CD14-positive monocyte (primary cell): ENCODE data around the gene CDRT4. TPM values are rescaled to one million over a fixed set of nuclear protein-coding genes. Genes with fewer than 3 reads are reported as not detected.

Source experiments
- DNase-seq, 3 donors: peaks; one replicate each; pipeline ENCODE4 v3.0.0-alpha.2; 2011 to 2022
- H2AFZ ChIP-seq: 2 replicates; pipeline ENCODE4 v1.6.0; 2012; ENCODE audit warnings: mild to moderate bottlenecking, low read depth, low read length, inconsistent platforms; ENCODE audit not compliant: insufficient read depth, poor library complexity, severe bottlenecking
- H3K27ac ChIP-seq, 2 donors: 1 replicate in 1 of 2; 2 replicates in 1 of 2; pipeline ENCODE4 v1.5.1; 2012 to 2013; ENCODE audit warnings: low read length in 2 of 2, control low read depth in 1 of 2, inconsistent platforms in 1 of 2, low read depth in 1 of 2, mild to moderate bottlenecking in 1 of 2
- H3K27me3 ChIP-seq, 2 donors: one replicate each; pipeline versions ENCODE4 v1.6.0 to v1.6.1; 2011 to 2013; ENCODE audit warnings: low read length in 2 of 2; ENCODE audit not compliant: control insufficient read depth in 2 of 2, insufficient read depth in 2 of 2
- H3K36me3 ChIP-seq, 2 donors: replicated peaks in 1 of 2; 1 replicate in 1 of 2; 2 replicates in 1 of 2; pipeline versions ENCODE4 v1.5.1 to v1.6.1; 2012 to 2013; ENCODE audit warnings: low read length in 2 of 2, control low read depth in 1 of 2, inconsistent platforms in 1 of 2, mild to moderate bottlenecking in 1 of 2; ENCODE audit not compliant: insufficient read depth in 2 of 2, control insufficient read depth in 1 of 2
- H3K4me1 ChIP-seq, 2 donors: 1 replicate in 1 of 2; 2 replicates in 1 of 2; pipeline versions ENCODE4 v1.5.1 to v1.6.1; 2012 to 2013; ENCODE audit warnings: low read length in 2 of 2, control low read depth in 1 of 2, inconsistent platforms in 1 of 2, mild to moderate bottlenecking in 1 of 2, moderate library complexity in 1 of 2; ENCODE audit not compliant: insufficient read depth in 2 of 2, control insufficient read depth in 1 of 2
- H3K4me2 ChIP-seq: replicated peaks from 2 replicates; pipeline ENCODE3; 2012; ENCODE audit warnings: low read length, moderate library complexity, mild to moderate bottlenecking; ENCODE audit not compliant: poor library complexity, severe bottlenecking; ENCODE audit errors: extremely low read depth
- H3K4me3 ChIP-seq, 3 experiments: fragments of 200-600 bp in 1 of 3; sonication (generic) in 1 of 3; replicated peaks in 1 of 3; 1 replicate in 2 of 3; 2 replicates in 1 of 3; pipeline ENCODE4 v1.5.1; 2011 to 2013; ENCODE audit warnings: low read length in 3 of 3, mild to moderate bottlenecking in 3 of 3, control low read depth in 2 of 3, low read depth in 2 of 3, inconsistent platforms in 1 of 3, moderate library complexity in 1 of 3
- H3K79me2 ChIP-seq: 2 replicates; pipeline ENCODE4 v1.6.0; 2012; ENCODE audit warnings: mild to moderate bottlenecking, control low read depth, inconsistent platforms, low read length, moderate library complexity; ENCODE audit not compliant: insufficient read depth
- H3K9ac ChIP-seq: 2 replicates; pipeline ENCODE4 v1.6.0; 2017; ENCODE audit warnings: low read length, mild to moderate bottlenecking; ENCODE audit not compliant: insufficient read depth, poor library complexity, severe bottlenecking
- H3K9me3 ChIP-seq, 2 donors: replicated peaks in 1 of 2; 1 replicate in 1 of 2; 2 replicates in 1 of 2; pipeline versions ENCODE4 v1.5.1 to v1.6.1; 2012 to 2013; ENCODE audit warnings: low read length in 2 of 2, control low read depth in 1 of 2; ENCODE audit not compliant: control insufficient read depth in 1 of 2, insufficient read depth in 1 of 2
- H4K20me1 ChIP-seq: 2 replicates; pipeline ENCODE4 v1.6.0; 2012; ENCODE audit warnings: mild to moderate bottlenecking, low read length, control low read depth, moderate library complexity; ENCODE audit not compliant: insufficient read depth
- H3K27ac Mint-ChIP-seq, 7 donors: one replicate each; pipeline ENCODE4 v1.8.0; 2020; ENCODE audit warnings: mild to moderate bottlenecking in 7 of 7, mixed read lengths in 7 of 7, moderate library complexity in 6 of 7, inconsistent platforms in 2 of 7
- H3K27me3 Mint-ChIP-seq, 3 donors: one replicate each; pipeline ENCODE4 v1.8.0; 2021 to 2022; ENCODE audit warnings: low read depth in 3 of 3, mild to moderate bottlenecking in 3 of 3, mixed read lengths in 3 of 3, moderate library complexity in 3 of 3, inconsistent platforms in 1 of 3
- H3K36me3 Mint-ChIP-seq, 2 donors: one replicate each; pipeline ENCODE4 v1.8.0; 2020; ENCODE audit warnings: mixed read lengths in 2 of 2, inconsistent platforms in 1 of 2, mild to moderate bottlenecking in 1 of 2
- H3K4me1 Mint-ChIP-seq: one replicate; pipeline ENCODE4 v1.8.0; 2020; ENCODE audit warnings: mild to moderate bottlenecking, mixed read lengths
- H3K4me3 Mint-ChIP-seq, 2 donors: one replicate each; pipeline ENCODE4 v1.8.0; 2020; ENCODE audit warnings: mild to moderate bottlenecking in 2 of 2, mixed read lengths in 2 of 2, moderate library complexity in 1 of 2
- H3K9me3 Mint-ChIP-seq, 7 donors: one replicate each; pipeline ENCODE4 v1.8.0; 2020 to 2022; ENCODE audit warnings: mixed read lengths in 7 of 7, mild to moderate bottlenecking in 6 of 7, moderate library complexity in 6 of 7, inconsistent platforms in 2 of 7
- CTCF ChIP-seq: fragments of 200-600 bp; IDR thresholded peaks from one replicate; pipeline ENCODE4 v1.8.0; 2022; ENCODE audit warnings: antibody characterized with exemption, mild to moderate bottlenecking
- WGBS: methylation state at CpG from one replicate; pipeline ENCODE4 v1.1.5; 2013; ENCODE audit warnings: missing lambda C conversion rate; ENCODE audit not compliant: insufficient coverage; 5-methylcytosine and 5-hydroxymethylcytosine counted together
- intact Hi-C, 2 donors: fragments of 100-400 bp; cut with micrococcal nuclease; formaldehyde crosslinking; loops; one replicate each; pipeline versions ENCODE4 v1.15.0 to v1.15.1; 2023
- polyA plus RNA-seq, 3 donors: library from polyadenylated mRNA; depleted of rRNA in 1 of 3; unstranded in 2 of 3; stranded (reverse) in 1 of 3; fragments of 300-500 nt in 2 of 3; fragments of >200 nt in 1 of 3; fragmentation: Illumina TruSeq in 2 of 3; gene quantifications; 1 replicate in 2 of 3; 2 replicates in 1 of 3; pipeline ENCODE4 v1.2.3, GENCODE V29; 2012 to 2021

CDRT4 gene
- polyA plus RNA-seq, 3 donors = 0.34 to 0.71 TPM; not detected in 1

- Mint-ChIP-seq H3K4me3 (no peak overlapping the region), H3K27ac (peak overlapping the region in 1 of 7 donors; percentile 10)
- 87% methylated on average over 4 of the region's 6 CpGs for WGBS
Observed at GRCh38 chr17:15482476-15482875, 15.1 kb upstream of the CDRT4 start.

GRCh38 chr17:15481481-15481880, 14.1 kb upstream of the CDRT4 start:
- no peaks in the 10 kb centered on the region for H3K27me3 ChIP-seq
- WGBS = 62% methylated on average over 6 of the region's 6 CpGs
- intact Hi-C loops = no loop called here
- Mint-ChIP-seq H3K27me3 (peaks cover 0 to 5% (median 0%) of the 10 kb centered on the region in 3 donors), H3K36me3 (no peaks in the 10 kb centered on the region), H3K9me3 (peaks cover 0 to 2% (median 0%) of the 10 kb centered on the region in 7 donors), H3K27ac (no peak overlapping the region), H3K4me3 (no peak overlapping the region), H3K4me1 (peaks cover 2% of the 10 kb centered on the region)
- no peaks in the 10 kb centered on the region for H3K36me3 ChIP-seq
- no peak for TF ChIP-seq CTCF
- no peaks in the 10 kb centered on the region for H3K79me2 ChIP-seq
- no peak overlapping the region for H3K9ac ChIP-seq
- no peak overlapping the region for H2AFZ ChIP-seq
- H3K27ac ChIP-seq = no peak overlapping the region
- no peak for DNase-seq
- no peak overlapping the region for H3K4me2 ChIP-seq
- no peaks in the 10 kb centered on the region for H3K9me3 ChIP-seq
- H3K4me1 ChIP-seq = no peaks in the 10 kb centered on the region
- H4K20me1 ChIP-seq = no peaks in the 10 kb centered on the region
- no peak overlapping the region for H3K4me3 ChIP-seq

More at GRCh38 chr17:15482476-15482875, 15.1 kb upstream of the CDRT4 start:
- intact Hi-C loops = no loop called here
- Mint-ChIP-seq H3K27me3 (peaks cover 0 to 5% (median 0%) of the 10 kb centered on the region in 3 donors), H3K4me1 (peaks cover 2% of the 10 kb centered on the region), H3K9me3 (peaks cover 0 to 2% (median 0%) of the 10 kb centered on the region in 7 donors), H3K36me3 (no peaks in the 10 kb centered on the region)
- Histone ChIP-seq H3K9me3 (no peaks in the 10 kb centered on the region), H2AFZ (no peak overlapping the region), H3K79me2 (no peaks in the 10 kb centered on the region), H3K4me3 (no peak overlapping the region), H4K20me1 (no peaks in the 10 kb centered on the region), H3K4me2 (no peak overlapping the region), H3K27me3 (no peaks in the 10 kb centered on the region), H3K36me3 (no peaks in the 10 kb centered on the region), H3K27ac (no peak overlapping the region), H3K9ac (no peak overlapping the region), H3K4me1 (no peaks in the 10 kb centered on the region)
- no peak for TF ChIP-seq CTCF
- no peak for DNase-seq
